Pancreas (tissue), 10 donors: ENCODE results near the gene ZFHX2. TPM values are rescaled to one million over a fixed set of nuclear protein-coding genes. Genes with fewer than 3 reads are reported as not detected.

Experiments
- ATAC-seq, 4 donors: fragments of 200-7000 bp; cut with Tn5 transposase; one replicate each; pipeline versions ENCODE4 v1.8.0 to v1.9.1; 2020; ENCODE audit warnings: mild to moderate bottlenecking in 4 of 4, moderate library complexity in 4 of 4
- DNase-seq, 6 donors: peaks; one replicate each; pipeline ENCODE4 v3.0.0-alpha.2; 2020
- FAIRE-seq: peaks from 2 replicates; lab custom pipeline; 2012; peaks lifted over from hg19 to GRCh38; lab: Jason Lieb, UNC
- H3K27ac ChIP-seq, 4 donors: fragments of 200-600 bp; sonication (generic); 1 replicate in 3 of 4; 2 replicates in 1 of 4; pipeline versions ENCODE4 v1.5.0 to v1.8.0; 2020
- H3K27me3 ChIP-seq, 4 donors: fragments of 200-600 bp; one replicate each; pipeline ENCODE4 v1.8.0; 2021
- H3K36me3 ChIP-seq, 3 donors: fragments of 200-600 bp; sonication (generic) in 1 of 3; one replicate each; pipeline versions ENCODE4 v1.5.0 to v1.8.0; 2020 to 2021
- H3K4me1 ChIP-seq, 3 donors: fragments of 200-600 bp; one replicate each; pipeline ENCODE4 v1.8.0; 2021
- H3K4me3 ChIP-seq, 4 donors: fragments of 200-600 bp; sonication (generic) in 2 of 4; one replicate each; pipeline versions ENCODE4 v1.5.0 to v1.8.0; 2020 to 2021
- H3K9me3 ChIP-seq, 4 donors: fragments of 200-600 bp; one replicate each; pipeline ENCODE4 v1.8.0; 2021
- CTCF ChIP-seq, 4 donors: fragments of 200-600 bp; sonication (generic) in 3 of 4; IDR thresholded peaks; one replicate each; pipeline versions ENCODE4 v1.5.0 to v1.8.0; 2021; ENCODE audit warnings: antibody characterized with exemption in 4 of 4
- WGBS, 2 donors: extraction: QIAGEN DNeasy Blood & Tissue Kit; methylation state at CpG; one replicate each; pipeline ENCODE4 v1.1.7; 2013; 5-methylcytosine and 5-hydroxymethylcytosine counted together
- intact Hi-C, 3 donors: fragments of 100-400 bp; cut with DNase I; formaldehyde crosslinking; loops; one replicate each; pipeline versions ENCODE4 v1.11.1 to v1.14.2; 2022
- polyA plus RNA-seq, 2 donors: library from polyadenylated mRNA; stranded (reverse); fragments of 200-250 nt; gene quantifications; one replicate each; pipeline ENCODE4 v1.2.3, GENCODE V29; 2013
- total RNA-seq, 6 donors: library from RNA; stranded (reverse); fragmentation: NEBNext Ultra II Directional in 4 of 6; extraction: Animal tissue kit (Norgen Biotek cat#: 25700) in 4 of 6; gene quantifications; one replicate each; pipeline versions ENCODE4 v1.2.1 to v1.2.4, GENCODE V29; 2021 to 2023
- donor health status: healthy with polysubstance abuse.
- donor health status: DM: no; HTN: no; CAD: no; lungs with moderate emphysema.
- donor health status: DM: no; HTN: no; CAD: no.
- donor health status: control.
- donor health status: control.
- donor health status: Bipolar disorder and iron deficiency.
- donor health status: DM: yes; HTN: yes; CAD: no.
- donor health status: DM: no; HTN: no; CAD: no.
- donor health status: DM: no; HTN: no; CAD: no.
- donor health status: DM: yes; HTN: yes; CAD: no.

ZFHX2 gene
- total and polyA plus RNA-seq, 8 donors, result 0.63 to 3.8 (median 1.2) TPM

GRCh38 chr14:23569443-23570151, 18.0 kb upstream of the ZFHX2 start:
- ATAC-seq (peak in 1 of 4 donors; percentile 4), FAIRE-seq (no peak), DNase-seq (no peak)
- WGBS, 2 donors, result 62 to 71% methylated on average over 7 of the region's 7 CpGs
- no peaks in the 10 kb centered on the region for H3K27me3 ChIP-seq
- no peak overlapping the region for H3K27ac ChIP-seq
- TF ChIP-seq CTCF (IDR thresholded peaks at IDR 0.05), result no peak
- intact Hi-C loops, result no loop called here
- H3K4me3 ChIP-seq, result no peak overlapping the region
- H3K9me3 ChIP-seq, result no peaks in the 10 kb centered on the region
- H3K36me3 ChIP-seq, result peaks cover 0 to 6% (median 0%) of the 10 kb centered on the region in 3 donors
- H3K4me1 ChIP-seq, result peaks cover 0 to 14% (median 6%) of the 10 kb centered on the region in 3 donors

GRCh38 chr14:23568600-23569331, 17.2 kb upstream of the ZFHX2 start:
- intact Hi-C loops, result no loop called here
- TF ChIP-seq CTCF (IDR thresholded peaks at IDR 0.05), result no peak
- ATAC-seq, result no peak
- H3K27me3 ChIP-seq, result no peaks in the 10 kb centered on the region
- 60 to 65% methylated on average over 6 of the region's 6 CpGs for WGBS, 2 donors
- H3K27ac ChIP-seq, result no peak overlapping the region
- FAIRE-seq, result no peak
- H3K36me3 ChIP-seq, result peaks cover 0 to 6% (median 0%) of the 10 kb centered on the region in 3 donors
- peaks cover 0 to 14% (median 6%) of the 10 kb centered on the region in 3 donors for H3K4me1 ChIP-seq
- DNase-seq, result no peak
- no peak overlapping the region for H3K4me3 ChIP-seq
- H3K9me3 ChIP-seq, result no peaks in the 10 kb centered on the region

GRCh38 chr14:23568021-23568599, 16.5 kb upstream of the ZFHX2 start:
- H3K4me1 ChIP-seq, result peaks cover 0 to 14% (median 6%) of the 10 kb centered on the region in 3 donors
- intact Hi-C loops, result no loop called here
- peak overlapping the region; percentile 35 to 86 (median 70) for H3K27ac ChIP-seq
- 73% methylated on average over 2 of the region's 2 CpGs for WGBS, 2 donors
- peak overlapping the region in 3 of 4 donors; percentile 29 to 78 (median 58) for H3K4me3 ChIP-seq
- H3K36me3 ChIP-seq, result peaks cover 0 to 6% (median 0%) of the 10 kb centered on the region in 3 donors
- ATAC-seq (no peak), FAIRE-seq (no peak), DNase-seq (no peak)
- no peak for TF ChIP-seq CTCF (IDR thresholded peaks at IDR 0.05)
- no peaks in the 10 kb centered on the region for H3K27me3 ChIP-seq
- no peaks in the 10 kb centered on the region for H3K9me3 ChIP-seq

GRCh38 chr14:23567186-23568020, 15.8 kb upstream of the ZFHX2 start, which contains the start of gene AP1G2:
AP1G2 (minus strand) TSS chr14:23567791; CDS start chr14:23567314, 477 bp downstream.
- Histone ChIP-seq H3K36me3 (peaks cover 0 to 7% (median 0%) of the 10 kb centered on the region in 3 donors), H3K4me1 (peaks cover 0 to 14% (median 6%) of the 10 kb centered on the region in 3 donors), H3K27me3 (no peaks in the 10 kb centered on the region), H3K9me3 (no peaks in the 10 kb centered on the region), H3K4me3 (peak within 1 kb of the TSS; percentile 29 to 78 (median 54)), H3K27ac (peak within 1 kb of the TSS; percentile 35 to 86 (median 70))
- DNase-seq (peak; percentile 89 to 95 (median 93)), FAIRE-seq (no peak), ATAC-seq (peak; percentile 90 to 95 (median 92))
- WGBS, 2 donors, result 0 to 1% methylated on average over 52 to 53 of the region's 53 CpGs
- no peak for TF ChIP-seq CTCF (IDR thresholded peaks at IDR 0.05)
- intact Hi-C loops, result no loop called here
